ENCODE results near the gene SKI. TPM values are rescaled to one million over a fixed set of nuclear protein-coding genes. Genes with fewer than 3 reads are reported as not detected.

The SKI gene
- total RNA-seq, 1 donor from 2014 or later: 90.0 TPM

DNA sequence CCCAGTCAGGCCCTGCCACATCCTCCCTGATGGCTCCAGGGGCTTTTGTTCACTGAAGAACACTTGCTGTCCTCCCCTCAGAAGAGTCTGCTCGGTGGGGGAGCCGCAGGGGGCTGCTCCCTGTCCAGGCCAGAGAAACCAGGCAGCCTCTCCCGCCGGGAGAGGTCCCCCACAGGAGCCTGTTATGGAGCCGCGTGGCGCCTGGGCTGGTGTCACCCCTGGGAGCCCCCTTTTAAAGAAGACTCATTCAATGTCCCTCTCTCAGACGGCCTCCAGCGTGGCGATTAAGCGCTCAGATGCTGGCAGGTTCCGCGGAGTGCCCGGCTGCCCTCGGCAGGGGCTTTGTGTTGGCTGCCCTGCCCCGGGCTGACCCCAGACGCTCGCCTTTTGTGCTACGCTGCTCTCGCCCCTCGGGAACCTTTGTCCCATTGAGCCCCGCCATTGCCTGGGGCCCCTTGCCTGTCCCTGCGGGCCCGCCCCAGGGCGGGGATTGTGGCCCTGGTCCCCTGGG is 43.1 kb downstream of the SKI start:
- TF ChIP-seq, protein P1, sequence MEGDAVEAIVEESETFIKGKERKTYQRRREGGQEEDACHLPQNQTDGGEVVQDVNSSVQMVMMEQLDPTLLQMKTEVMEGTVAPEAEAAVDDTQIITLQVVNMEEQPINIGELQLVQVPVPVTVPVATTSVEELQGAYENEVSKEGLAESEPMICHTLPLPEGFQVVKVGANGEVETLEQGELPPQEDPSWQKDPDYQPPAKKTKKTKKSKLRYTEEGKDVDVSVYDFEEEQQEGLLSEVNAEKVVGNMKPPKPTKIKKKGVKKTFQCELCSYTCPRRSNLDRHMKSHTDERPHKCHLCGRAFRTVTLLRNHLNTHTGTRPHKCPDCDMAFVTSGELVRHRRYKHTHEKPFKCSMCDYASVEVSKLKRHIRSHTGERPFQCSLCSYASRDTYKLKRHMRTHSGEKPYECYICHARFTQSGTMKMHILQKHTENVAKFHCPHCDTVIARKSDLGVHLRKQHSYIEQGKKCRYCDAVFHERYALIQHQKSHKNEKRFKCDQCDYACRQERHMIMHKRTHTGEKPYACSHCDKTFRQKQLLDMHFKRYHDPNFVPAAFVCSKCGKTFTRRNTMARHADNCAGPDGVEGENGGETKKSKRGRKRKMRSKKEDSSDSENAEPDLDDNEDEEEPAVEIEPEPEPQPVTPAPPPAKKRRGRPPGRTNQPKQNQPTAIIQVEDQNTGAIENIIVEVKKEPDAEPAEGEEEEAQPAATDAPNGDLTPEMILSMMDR (IDR thresholded peaks at IDR 0.05): no peak
- peaks cover 95% of the 10 kb centered on the region for H3K4me1 ChIP-seq
- no peak overlapping the region for H3K4me3 ChIP-seq
- intact Hi-C loops (cut with DNase I): no loop called here
- no peaks in the 10 kb centered on the region for H3K9me3 ChIP-seq
- no peak for DNase-seq
- peak overlapping the region; percentile 41 for H3K27ac ChIP-seq
- H3K36me3 ChIP-seq: no peaks in the 10 kb centered on the region
- H3K27me3 ChIP-seq (ENCODE audit: low read depth): no peaks in the 10 kb centered on the region
- no peak for ATAC-seq

DNA sequence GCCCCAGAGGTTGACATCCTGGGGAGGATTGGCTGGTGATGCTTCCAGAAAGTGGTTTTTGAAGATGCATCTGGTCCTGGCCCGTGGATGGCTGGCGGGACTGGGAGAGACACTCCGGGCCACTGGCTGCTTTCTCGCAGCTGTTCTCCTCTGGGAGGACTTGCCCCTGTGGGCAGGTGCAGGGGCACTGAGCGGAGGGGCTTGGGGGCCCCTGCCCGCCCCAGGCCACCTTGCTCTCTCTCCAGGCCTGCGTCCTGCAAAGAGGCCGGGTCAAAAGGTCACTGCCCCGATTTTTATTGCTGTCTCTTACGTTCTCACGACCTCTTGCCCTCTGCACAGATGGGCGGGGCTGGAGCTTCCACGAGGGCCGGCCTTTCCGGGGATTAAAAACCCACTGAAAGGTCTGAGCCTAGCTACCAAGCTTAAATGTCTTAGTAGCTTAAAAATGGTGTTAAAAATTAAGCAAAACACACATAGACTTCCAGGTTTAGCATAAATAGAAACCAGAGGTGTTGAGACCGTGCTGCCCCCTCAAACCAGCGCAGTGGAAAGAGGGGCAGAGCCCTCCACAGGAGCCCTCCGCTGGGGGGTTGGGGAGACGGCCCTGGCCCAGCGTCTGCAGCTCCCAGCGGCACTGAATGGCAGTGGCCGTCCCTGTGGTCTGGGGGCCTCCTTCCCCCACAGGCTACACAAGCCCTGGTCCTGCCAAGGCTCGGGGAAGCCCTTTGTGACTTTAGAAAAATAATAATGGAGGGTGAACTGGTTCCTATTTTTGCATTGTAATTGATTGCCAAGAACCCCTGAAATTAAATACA is 43.9 kb downstream of the SKI start:
- no peak for DNase-seq
- Histone ChIP-seq H3K4me1 (peaks cover 95% of the 10 kb centered on the region), H3K36me3 (no peaks in the 10 kb centered on the region), H3K27ac (peak overlapping the region; percentile 41), H3K27me3 (ENCODE audit: low read depth) (no peaks in the 10 kb centered on the region), H3K4me3 (peak overlapping the region; percentile 6), H3K9me3 (no peaks in the 10 kb centered on the region)
- TF ChIP-seq, protein P1 (IDR thresholded peaks at IDR 0.05): no peak
- ATAC-seq: no peak
- intact Hi-C loops (cut with DNase I): no loop called here

DNA sequence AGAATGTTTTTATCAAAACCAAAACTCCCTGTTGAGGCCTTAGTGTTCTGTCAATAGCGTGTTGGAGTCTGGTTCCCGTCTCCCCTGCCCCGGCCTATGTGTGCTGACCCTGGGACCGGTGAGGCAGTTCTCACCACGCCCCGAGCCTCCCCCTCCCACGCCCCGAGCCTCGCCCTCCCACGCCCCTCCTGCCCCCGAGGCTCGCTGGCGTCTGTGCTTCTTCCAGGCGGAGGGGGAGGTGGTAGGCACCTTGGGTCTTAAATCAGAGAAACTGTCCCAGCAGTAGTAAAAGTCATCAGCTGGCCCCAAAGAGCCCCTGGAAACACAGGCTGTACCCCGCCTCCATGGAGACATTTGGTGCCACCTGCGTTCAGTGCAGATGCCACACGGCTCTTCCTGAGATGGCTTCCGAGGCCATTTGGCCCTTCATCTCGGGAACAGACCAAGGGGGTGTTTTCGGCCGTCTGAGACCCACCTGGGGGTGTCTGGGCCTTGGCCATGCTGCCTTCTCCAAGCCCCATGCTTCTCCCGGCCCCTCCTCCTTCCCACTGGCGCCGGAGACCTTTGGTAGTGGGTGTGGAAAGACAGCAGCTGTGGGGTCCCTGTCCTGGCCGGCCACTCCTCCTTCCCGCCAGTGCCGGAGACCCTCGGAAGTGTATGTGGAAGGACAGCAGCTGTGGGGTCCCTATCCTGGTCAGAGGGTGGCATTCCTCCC is 44.7 kb downstream of the SKI start:
- ATAC-seq (no peak), DNase-seq (peak; percentile 39)
- H3K4me3 ChIP-seq: no peak overlapping the region
- no peak overlapping the region for H3K27ac ChIP-seq
- H3K4me1 ChIP-seq: peaks cover 95% of the 10 kb centered on the region
- H3K36me3 ChIP-seq: peaks cover 4% of the 10 kb centered on the region
- intact Hi-C loops (cut with DNase I): no loop called here
- TF ChIP-seq, protein P1 (IDR thresholded peaks at IDR 0.05): no peak
- H3K27me3 ChIP-seq (ENCODE audit: low read depth): no peaks in the 10 kb centered on the region
- H3K9me3 ChIP-seq: no peaks in the 10 kb centered on the region

DNA sequence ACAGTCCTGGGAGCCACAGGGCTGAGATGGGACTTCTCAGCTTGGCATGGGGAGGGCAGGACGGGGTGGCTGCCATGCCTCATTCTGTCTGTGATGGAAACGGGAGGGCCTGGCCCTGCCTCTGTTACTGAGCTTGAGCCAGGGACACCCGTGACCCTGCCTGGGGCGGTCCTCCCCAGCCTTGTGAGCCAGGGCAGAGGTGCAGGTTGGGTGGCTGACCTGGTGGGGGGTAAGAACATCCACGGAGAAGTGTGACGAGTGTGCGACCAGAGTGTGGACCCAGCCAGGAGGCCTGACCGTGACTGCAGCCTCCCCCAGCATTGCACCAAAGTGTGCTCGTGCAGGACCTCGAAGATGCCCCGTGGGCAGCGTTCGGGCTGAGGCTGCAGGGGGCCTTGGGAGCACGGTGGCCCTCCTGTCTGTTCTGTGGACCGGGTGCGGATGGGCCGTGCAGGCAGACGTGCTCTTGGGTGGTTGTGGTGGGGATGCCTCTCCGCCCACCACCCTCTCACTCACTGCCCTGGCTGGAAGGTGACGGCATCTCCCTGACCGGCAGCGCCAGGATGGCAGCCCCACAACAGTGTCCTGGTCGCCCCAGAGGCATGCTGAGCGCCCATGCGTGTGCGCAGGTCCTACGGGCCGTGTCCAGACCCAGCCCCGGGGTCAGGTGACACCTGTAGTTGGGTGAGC is 45.4 kb downstream of the SKI start:
- DNase-seq (peak; percentile 45), ATAC-seq (no peak)
- intact Hi-C loops (cut with DNase I): no loop called here

More for the DNA sequence above, 45.4 kb downstream of the SKI start:
- Histone ChIP-seq H3K9me3 (no peaks in the 10 kb centered on the region), H3K27me3 (ENCODE audit: low read depth) (no peaks in the 10 kb centered on the region), H3K4me1 (peaks cover 95% of the 10 kb centered on the region), H3K36me3 (peaks cover 6% of the 10 kb centered on the region), H3K4me3 (no peak overlapping the region), H3K27ac (no peak overlapping the region)
- TF ChIP-seq, protein P1 (IDR thresholded peaks at IDR 0.05): no peak

Data from lower lobe of right lung (tissue), 2 donors.